Gastroesophageal sphincter (tissue), 4 donors: Measurements from ENCODE around the gene POR. TPM values are rescaled to one million over a fixed set of nuclear protein-coding genes. Genes with fewer than 3 reads are reported as not detected.

Source experiments
- ATAC-seq: fragments of 150-250 bp; one replicate; pipeline ENCODE4 v1.9.1; 2016; ENCODE audit warnings: mild to moderate bottlenecking, moderate library complexity
- H3K27ac ChIP-seq, 4 donors: fragments of 200-600 bp; sonication (generic) in 3 of 4; 1 replicate in 3 of 4; 2 replicates in 1 of 4; pipeline ENCODE4 v1.5.1; 2016 to 2019
- H3K27me3 ChIP-seq: fragments of 200-600 bp; sonication (generic); one replicate; pipeline ENCODE4 v1.5.1; 2019
- H3K36me3 ChIP-seq, 2 donors: fragments of 200-600 bp; sonication (generic); one replicate each; pipeline ENCODE4 v1.5.1; 2019; ENCODE audit warnings: control low read depth in 1 of 2
- H3K4me1 ChIP-seq, 3 donors: fragments of 200-600 bp; sonication (generic); 1 replicate in 2 of 3; 2 replicates in 1 of 3; pipeline ENCODE4 v1.5.1; 2016 to 2019; ENCODE audit warnings: control low read depth in 2 of 3
- H3K4me3 ChIP-seq, 2 donors: fragments of 200-600 bp; sonication (generic); one replicate each; pipeline ENCODE4 v1.5.1; 2019; ENCODE audit warnings: mild to moderate bottlenecking in 1 of 2, moderate library complexity in 1 of 2
- H3K9me3 ChIP-seq, 3 donors: fragments of 200-600 bp; sonication (generic); one replicate each; pipeline ENCODE4 v1.5.1; 2017 to 2019; ENCODE audit warnings: control low read depth in 2 of 3
- CTCF ChIP-seq, 4 experiments: fragments of 200-600 bp in 2 of 4; fragments of 450-650 bp in 2 of 4; sonication (generic) in 1 of 4; IDR thresholded peaks; one replicate each; pipeline ENCODE4 v1.5.1; 2017 to 2019; ENCODE audit warnings: antibody characterized with exemption in 4 of 4, mild to moderate bottlenecking in 2 of 4, moderate library complexity in 2 of 4
- EP300 ChIP-seq: sonication (generic); formaldehyde crosslinking; IDR thresholded peaks from one replicate; pipeline ENCODE4 v1.6.1; 2017; ENCODE audit warnings: antibody characterized with exemption, mild to moderate bottlenecking
- POLR2A ChIP-seq, 2 donors: fragments of 450-650 bp; IDR thresholded peaks; one replicate each; pipeline ENCODE4 v1.6.1; 2017; ENCODE audit warnings: antibody characterized with exemption in 2 of 2, mild to moderate bottlenecking in 2 of 2, moderate library complexity in 1 of 2
- POLR2AphosphoS5 ChIP-seq: sonication (generic); formaldehyde crosslinking; IDR thresholded peaks from one replicate; pipeline ENCODE4 v1.6.1; 2017; ENCODE audit warnings: antibody characterized with exemption
- WGBS, 2 donors: methylation state at CpG; one replicate each; pipeline ENCODE4 v1.1.5; 2018; ENCODE audit warnings: low coverage in 1 of 2; 5-methylcytosine and 5-hydroxymethylcytosine counted together
- total RNA-seq, 4 donors: library from RNA; depleted of rRNA; stranded (reverse); fragments of >200 nt; gene quantifications; one replicate each; pipeline ENCODE4 v1.1.0, GENCODE V29; 2016

Gene POR
- total RNA-seq, 4 donors from 2014 or later = 31.5 to 54.3 (median 47.7) TPM

DNA sequence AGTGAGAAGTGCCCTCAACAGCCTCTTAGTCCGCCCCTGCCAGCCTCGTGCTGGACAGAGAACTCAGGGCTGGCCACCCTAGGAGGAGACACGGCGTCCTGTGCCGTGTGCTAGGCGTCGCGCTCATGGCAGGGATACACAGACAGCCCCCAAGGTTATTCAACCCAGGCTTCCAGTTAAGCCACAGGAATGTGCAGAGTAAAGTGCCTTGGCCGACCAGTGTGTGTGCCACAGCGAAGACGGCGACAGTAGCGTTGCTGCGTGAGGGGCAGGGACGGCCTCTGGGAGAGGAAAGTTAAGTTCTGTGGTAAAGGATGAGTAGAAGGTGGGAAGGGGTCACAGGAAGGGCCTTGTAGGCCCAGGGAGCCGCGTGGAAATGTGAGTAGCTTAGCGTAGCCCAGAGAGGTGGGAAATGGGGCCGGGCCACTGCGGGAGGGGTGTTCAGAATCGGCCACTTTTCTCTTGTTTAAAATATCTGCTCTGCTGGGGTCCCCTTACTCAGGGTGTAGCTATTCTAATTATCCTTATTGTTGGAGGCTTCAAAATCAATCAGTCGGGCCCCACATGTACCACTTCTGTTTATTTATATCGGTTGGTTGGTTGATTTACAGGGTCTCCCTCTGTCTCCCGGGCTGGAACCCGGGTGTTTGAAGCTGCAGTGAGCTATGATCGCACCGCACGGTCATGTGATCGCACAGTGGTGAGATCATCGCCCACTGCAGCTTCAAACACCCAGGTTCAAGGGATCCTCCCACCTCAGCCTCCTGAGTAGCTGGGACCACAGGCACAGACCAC is 54.9 kb downstream of the POR start:
- peaks cover 0 to 74% (median 43%) of the 10 kb centered on the region in 3 donors for H3K4me1 ChIP-seq
- WGBS, 2 donors = 89 to 92% methylated on average over 5 to 13 of the region's 30 CpGs

GRCh38 chr7:75971309-75971960 is 56.5 kb downstream of the POR start:
- peak overlapping the region in 3 of 4 donors; percentile 55 to 71 (median 68) for H3K27ac ChIP-seq
- TF ChIP-seq EP300 (no peak), POLR2A (IDR thresholded peaks at IDR 0.05) (no peak), POLR2AphosphoS5 (no peak), CTCF (IDR thresholded peaks at IDR 0.05) (no peak)
- no peaks in the 10 kb centered on the region for H3K9me3 ChIP-seq
- 76 to 100% methylated on average over 2 to 13 of the region's 14 CpGs for WGBS, 2 donors
- no peak overlapping the region for H3K4me3 ChIP-seq
- H3K36me3 ChIP-seq = peaks cover 0 to 30% of the 10 kb centered on the region in 2 donors
- no peak for ATAC-seq
- H3K4me1 ChIP-seq = peaks cover 0 to 59% (median 34%) of the 10 kb centered on the region in 3 donors
- H3K27me3 ChIP-seq = no peaks in the 10 kb centered on the region

More for the DNA sequence above, 54.9 kb downstream of the POR start:
- H3K4me3 ChIP-seq = no peak overlapping the region
- no peak for ATAC-seq
- H3K9me3 ChIP-seq = no peaks in the 10 kb centered on the region
- peak overlapping the region in 3 of 4 donors; percentile 84 to 88 (median 87) for H3K27ac ChIP-seq
- no peaks in the 10 kb centered on the region for H3K27me3 ChIP-seq
- TF ChIP-seq POLR2A (IDR thresholded peaks at IDR 0.05) (no peak), EP300 (no peak), CTCF (IDR thresholded peaks at IDR 0.05) (no peak), POLR2AphosphoS5 (no peak)
- peaks cover 0 to 30% of the 10 kb centered on the region in 2 donors for H3K36me3 ChIP-seq

DNA sequence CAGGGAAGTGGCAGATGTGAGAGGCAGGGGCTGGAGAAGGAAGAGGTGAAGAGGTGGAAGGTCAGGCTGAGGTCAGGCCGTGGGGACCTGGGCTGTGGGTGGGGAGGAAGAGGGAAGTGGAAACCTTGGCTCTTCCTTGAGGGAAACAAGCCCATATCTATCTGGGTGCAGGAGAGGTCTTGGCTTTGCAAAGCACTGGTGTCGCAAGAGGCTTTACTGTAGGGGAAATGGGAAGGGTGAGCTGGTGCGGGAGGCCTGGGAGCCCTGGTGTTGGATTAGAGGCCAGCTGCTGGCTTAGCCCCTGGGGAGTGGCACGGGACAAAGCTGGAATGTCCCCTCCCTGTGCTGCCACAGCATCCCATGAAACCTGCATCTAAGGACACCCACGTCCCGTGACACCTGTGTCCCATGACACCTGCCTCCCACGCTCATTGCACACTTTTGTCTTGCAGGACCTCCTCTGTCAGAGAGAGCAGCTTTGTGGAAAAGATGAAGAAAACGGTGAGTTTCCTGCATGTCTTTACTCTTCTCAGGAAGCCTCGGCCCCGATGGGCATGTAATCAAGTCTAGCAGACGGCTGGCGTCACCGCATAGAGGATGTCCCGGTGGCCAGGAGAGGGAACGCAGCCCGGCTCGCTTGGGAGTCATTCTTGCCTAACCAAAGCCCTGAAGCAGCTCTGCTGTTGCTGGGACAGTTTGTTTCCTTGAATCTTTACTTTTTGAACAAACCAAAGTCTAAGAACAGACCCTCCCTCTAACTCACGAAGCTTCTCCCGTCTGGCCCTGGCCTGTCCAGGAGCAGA is 57.2 kb downstream of the POR start:
- Histone ChIP-seq H3K27me3 (no peaks in the 10 kb centered on the region), H3K36me3 (peaks cover 0 to 31% of the 10 kb centered on the region in 2 donors), H3K4me1 (peaks cover 0 to 54% (median 28%) of the 10 kb centered on the region in 3 donors), H3K27ac (peak overlapping the region in 3 of 4 donors; percentile 55 to 71 (median 68)), H3K4me3 (no peak overlapping the region), H3K9me3 (no peaks in the 10 kb centered on the region)
- TF ChIP-seq CTCF (IDR thresholded peaks at IDR 0.05) (peak in 1 of 4 experiments; percentile 30), EP300 (no peak), POLR2AphosphoS5 (peak; percentile 16)
- WGBS, 2 donors = 30 to 38% methylated on average over 5 of the region's 19 CpGs
- ATAC-seq = peak; percentile 77

- Histone ChIP-seq H3K4me3 (no peak overlapping the region), H3K36me3 (peaks cover 0 to 61% of the 10 kb centered on the region in 2 donors), H3K27ac (peak overlapping the region in 1 of 4 donors; percentile 2), H3K27me3 (no peaks in the 10 kb centered on the region), H3K9me3 (no peaks in the 10 kb centered on the region), H3K4me1 (peaks cover 0 to 29% (median 0%) of the 10 kb centered on the region in 3 donors)
- ATAC-seq = peak; percentile 77
- TF ChIP-seq POLR2A (IDR thresholded peaks at IDR 0.05) = no peak
- no peak for TF ChIP-seq CTCF (IDR thresholded peaks at IDR 0.05)
- no peak for TF ChIP-seq EP300
- TF ChIP-seq POLR2AphosphoS5 = peak; percentile 26
- 57 to 60% methylated on average over 7 to 8 of the region's 8 CpGs for WGBS, 2 donors
Observed at GRCh38 chr7:75977743-75978142, 62.8 kb downstream of the POR start.
